22Rv1 (cell line): Measurements from ENCODE around the gene IGF1.

Source experiments
- ZFX ChIP-seq: fragments of 450-650 bp; IDR thresholded peaks from 2 replicates; pipeline ENCODE4 v1.6.1; 2017; ENCODE audit warnings: antibody characterized with exemption, borderline replicate concordance
- TF ChIP-seq, protein P1 (sequence below): fragments of 450-650 bp; IDR thresholded peaks from 2 replicates; pipeline ENCODE4 v1.5.1; 2017; ENCODE audit warnings: mild to moderate bottlenecking

DNA sequence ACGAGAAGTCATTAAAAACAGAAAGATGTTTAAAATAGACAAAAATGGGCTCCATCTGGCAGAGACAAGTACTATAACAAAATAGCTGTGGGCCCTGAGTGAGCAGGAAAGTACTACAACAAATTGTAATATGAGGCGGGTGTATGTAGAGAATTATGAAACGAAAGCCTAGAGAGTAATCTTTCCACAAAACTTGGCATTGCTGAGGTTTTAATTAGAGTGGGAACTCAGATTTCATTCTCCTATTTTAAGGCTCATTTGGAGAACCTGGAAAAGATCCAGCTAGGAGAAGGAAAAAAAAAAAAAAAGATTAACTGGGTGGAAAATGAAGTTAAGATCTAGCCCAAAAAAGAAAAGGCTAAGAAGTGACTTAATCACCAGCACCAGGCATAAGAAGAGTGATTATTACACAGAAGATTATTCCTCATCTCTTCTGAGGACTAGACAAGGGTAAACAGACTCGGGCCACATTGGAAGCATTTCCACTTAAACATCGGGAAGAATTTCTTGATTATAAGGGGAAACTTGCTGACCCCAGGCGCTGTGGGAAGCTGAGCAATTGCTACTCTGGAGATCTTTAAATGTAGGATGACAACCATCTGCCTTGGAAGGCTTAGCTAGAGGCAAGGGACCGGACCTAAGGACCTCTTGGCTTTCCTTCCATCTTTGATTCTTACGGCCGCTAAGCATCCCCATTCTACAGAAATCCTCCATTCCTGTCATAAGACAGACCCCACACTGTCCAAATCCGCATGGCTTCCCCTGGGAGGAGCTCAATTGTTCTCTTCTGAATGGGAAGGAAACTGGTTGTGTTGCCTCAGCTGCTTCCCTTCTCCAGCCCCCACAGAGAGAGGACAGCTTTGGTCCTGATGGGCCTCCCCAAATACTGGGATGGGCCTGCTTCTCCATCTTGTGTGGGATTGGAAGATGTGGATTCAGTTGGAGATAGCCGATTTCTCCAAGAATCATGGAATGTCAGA, 40.6 kb downstream of the IGF1 start:
- TF ChIP-seq, protein P1, sequence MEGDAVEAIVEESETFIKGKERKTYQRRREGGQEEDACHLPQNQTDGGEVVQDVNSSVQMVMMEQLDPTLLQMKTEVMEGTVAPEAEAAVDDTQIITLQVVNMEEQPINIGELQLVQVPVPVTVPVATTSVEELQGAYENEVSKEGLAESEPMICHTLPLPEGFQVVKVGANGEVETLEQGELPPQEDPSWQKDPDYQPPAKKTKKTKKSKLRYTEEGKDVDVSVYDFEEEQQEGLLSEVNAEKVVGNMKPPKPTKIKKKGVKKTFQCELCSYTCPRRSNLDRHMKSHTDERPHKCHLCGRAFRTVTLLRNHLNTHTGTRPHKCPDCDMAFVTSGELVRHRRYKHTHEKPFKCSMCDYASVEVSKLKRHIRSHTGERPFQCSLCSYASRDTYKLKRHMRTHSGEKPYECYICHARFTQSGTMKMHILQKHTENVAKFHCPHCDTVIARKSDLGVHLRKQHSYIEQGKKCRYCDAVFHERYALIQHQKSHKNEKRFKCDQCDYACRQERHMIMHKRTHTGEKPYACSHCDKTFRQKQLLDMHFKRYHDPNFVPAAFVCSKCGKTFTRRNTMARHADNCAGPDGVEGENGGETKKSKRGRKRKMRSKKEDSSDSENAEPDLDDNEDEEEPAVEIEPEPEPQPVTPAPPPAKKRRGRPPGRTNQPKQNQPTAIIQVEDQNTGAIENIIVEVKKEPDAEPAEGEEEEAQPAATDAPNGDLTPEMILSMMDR = no peak
- TF ChIP-seq ZFX = no peak
